Measurements from ENCODE around the gene ALPI.

The ALPI gene

DNA sequence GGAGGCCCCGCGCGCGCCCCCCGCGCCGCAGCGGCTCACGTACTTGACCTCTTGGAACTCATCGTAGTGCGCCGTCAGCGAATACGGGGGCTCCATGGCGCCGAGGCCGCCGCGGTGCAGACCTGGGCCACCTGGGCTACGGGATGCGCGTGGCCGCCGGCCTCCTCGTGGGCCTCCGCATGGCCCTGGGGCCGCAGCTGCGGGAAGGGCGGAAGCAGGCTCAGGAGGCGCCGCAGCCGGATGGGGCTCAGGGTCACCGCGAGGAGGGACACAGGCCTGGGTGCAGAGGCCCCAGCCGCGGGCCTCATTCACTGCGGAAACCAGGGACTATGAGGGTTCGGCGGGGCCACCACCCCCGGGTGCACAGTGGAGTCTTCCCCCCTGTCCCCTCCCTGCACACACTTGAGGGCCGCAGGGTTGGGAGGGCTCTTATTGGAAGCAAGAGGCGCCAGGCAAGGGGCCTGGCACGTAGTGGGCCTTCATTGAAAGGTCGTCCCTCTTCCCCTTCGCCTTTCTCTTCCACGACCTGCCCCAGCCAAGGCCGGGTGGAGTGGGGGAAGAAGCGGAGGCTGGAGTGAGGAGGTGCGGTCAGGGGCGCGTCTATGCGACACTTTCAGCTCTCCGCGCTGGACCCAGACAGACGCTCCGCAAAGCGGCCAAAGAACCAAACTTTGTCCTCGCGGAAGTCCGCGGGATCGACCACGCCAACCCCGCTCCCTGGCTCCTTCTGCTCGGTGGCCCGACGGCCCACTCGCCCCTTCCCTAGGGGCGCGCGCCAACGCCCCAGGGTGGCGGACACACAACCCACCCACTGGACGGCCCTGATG lies 30.8 kb downstream of the ALPI start:
- DNase-seq = no peak

DNA sequence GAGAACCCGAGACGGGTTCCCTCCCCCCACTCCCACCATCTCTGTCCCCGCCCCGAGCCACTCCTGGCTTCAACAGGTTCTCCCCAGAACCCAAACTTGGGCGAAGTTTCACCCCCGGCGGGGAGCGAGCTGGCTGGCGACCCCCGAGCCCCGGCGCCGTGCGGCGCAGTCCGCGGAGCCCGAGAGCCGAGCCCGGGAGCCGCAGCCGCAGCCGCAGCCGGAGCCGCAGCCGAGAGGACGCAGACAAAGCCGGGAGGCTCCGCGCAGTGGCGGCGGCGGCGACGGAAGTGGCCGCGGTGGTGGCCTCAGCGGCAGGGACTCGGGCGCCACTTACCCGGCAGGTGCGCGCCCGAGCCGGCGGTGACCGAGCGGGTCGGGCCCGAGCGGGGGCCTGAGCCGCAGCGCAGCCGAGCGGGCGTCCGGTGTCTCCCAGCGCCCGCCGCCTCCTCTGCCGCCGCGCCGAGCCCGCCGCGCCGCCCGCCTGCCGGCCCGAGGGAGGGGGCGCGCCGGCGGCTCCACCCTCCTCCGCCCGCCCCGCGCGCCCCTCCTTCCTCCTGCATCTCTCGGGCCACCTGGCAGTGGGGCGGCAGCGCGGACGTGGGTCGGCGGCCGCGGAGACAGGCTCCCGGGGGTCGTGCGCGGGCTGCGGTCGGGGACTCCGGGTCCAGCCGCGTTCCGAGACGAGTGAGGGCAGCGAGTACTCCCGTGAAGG lies 31.6 kb downstream of the ALPI start, which contains the start of gene ECEL1:
TSS of gene ECEL1 (minus strand) at position 450 of the 712 bp plus-strand sequence. CDS start 1,181 bp downstream, outside the sequence.
- DNase-seq = no peak

GRCh38 chr2:232488097-232488711 lies 32.3 kb downstream of the ALPI start:
- DNase-seq = no peak

- no peak for DNase-seq
Measured at GRCh38 chr2:232488721-232489300, 32.9 kb downstream of the ALPI start.

- DNase-seq = no peak
Measured at GRCh38 chr2:232489516-232490220, 33.7 kb downstream of the ALPI start.

GRCh38 chr2:232490221-232491138 lies 34.5 kb downstream of the ALPI start:
- DNase-seq = no peak

GRCh38 chr2:232491139-232491780 lies 35.3 kb downstream of the ALPI start:
- no peak for DNase-seq

GRCh38 chr2:232492236-232492848 lies 36.4 kb downstream of the ALPI start:
- no peak for DNase-seq

GRCh38 chr2:232492963-232493700 lies 37.2 kb downstream of the ALPI start:
- DNase-seq = no peak

DNA sequence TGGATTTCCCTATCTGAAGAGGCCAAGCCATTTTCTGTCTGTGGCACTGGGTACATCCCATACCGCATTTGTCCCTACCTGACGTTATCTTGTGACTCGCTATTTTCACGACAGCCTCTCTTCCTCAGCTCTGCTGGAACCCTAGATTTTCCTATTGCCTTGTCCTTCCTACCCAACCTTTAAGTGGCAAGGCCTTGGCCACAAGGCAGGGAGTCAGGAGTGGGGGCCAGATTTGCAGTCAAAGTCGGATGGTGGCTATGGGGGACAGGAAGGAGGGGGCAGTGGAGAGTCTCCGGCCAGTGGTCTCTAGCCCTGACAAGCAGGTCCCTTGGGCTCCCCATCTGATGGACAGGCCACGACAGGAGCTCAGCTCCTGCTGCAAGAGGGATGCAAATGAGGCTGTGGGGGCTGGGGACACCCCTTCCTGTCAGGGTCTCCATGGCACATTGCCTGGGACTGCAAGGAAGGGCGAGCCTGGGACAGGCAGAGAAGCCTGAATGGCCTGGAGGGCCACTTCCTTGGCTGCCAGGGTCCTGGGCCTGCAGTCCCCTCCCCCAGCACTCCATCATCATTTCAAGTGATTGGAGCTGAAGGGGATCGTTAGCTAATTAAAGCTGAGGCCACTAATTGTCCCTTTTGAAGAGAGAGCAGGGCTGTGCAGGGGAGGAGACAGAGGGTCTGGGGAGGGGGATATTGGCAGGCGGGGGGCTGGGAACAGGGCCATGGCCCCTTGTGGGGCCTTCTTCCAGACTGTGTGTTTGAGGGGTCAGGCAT lies 37.9 kb downstream of the ALPI start:
- no peak for DNase-seq

DNA sequence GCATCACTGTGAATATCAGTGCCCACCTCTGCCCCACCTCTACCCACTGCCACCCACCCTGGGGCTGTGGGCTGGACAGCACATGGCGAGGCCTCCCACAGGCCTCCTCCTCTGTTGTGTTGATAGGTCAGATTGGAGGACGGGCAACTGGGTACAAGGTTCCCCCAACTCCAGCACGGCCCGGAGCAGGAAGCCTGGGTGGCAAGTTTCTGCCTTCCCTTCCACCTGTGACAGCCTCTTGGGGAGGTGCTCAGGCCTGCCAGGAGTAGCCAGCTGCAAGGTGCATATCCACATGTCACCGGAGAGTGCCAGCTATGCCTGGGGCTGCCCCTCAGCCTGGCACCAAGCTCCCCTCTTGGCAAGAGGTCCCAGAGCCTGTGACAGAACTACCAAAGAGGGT lies 38.6 kb downstream of the ALPI start:
- no peak for DNase-seq

GRCh38 chr2:232495292-232495691 lies 39.3 kb downstream of the ALPI start:
- DNase-seq = no peak

GRCh38 chr2:232496501-232497270 lies 40.7 kb downstream of the ALPI start:
- DNase-seq = no peak

- no peak for DNase-seq
Measured at GRCh38 chr2:232497348-232497747, 41.4 kb downstream of the ALPI start.

DNA sequence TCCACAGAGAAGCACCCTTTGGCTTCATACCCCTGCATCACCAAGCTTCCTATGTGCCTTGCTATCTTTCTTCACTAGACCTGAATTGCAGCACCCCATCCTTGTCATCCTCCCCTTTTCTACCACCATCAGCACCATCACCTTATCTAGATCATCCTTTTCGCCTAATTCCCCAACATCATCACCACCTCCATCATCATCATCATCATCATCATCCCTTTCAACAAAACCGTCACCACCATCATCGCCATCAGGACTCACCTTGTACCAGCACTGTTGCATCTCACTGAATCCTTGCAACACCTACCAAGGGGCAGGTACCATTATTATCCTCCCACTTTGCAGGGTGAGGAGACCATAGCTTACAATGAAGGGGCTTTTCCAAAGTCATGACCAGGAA lies 42.5 kb downstream of the ALPI start:
- no peak for DNase-seq

DNA sequence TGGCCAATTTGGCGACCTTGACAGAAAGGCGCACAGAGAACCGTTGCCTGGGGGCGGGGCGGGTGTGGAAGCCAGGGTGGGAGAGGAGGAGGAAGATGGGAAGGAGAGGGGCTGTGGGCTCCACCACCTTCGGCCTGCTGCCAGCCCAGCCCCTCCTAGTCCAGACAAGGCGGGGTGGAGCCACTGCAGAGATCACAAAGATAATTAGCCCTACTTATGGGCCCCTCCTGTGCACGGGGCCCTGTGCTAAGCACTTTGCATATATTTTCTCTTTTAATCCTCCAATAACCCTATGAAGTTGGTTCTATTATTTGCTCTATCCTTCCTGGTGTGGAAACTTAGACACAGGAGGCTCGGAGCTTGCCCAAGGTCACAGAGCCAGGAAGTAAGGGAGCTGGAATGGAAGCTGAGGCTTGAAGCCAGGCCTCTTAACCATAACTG lies 45.4 kb downstream of the ALPI start:
- no peak for DNase-seq

DNA sequence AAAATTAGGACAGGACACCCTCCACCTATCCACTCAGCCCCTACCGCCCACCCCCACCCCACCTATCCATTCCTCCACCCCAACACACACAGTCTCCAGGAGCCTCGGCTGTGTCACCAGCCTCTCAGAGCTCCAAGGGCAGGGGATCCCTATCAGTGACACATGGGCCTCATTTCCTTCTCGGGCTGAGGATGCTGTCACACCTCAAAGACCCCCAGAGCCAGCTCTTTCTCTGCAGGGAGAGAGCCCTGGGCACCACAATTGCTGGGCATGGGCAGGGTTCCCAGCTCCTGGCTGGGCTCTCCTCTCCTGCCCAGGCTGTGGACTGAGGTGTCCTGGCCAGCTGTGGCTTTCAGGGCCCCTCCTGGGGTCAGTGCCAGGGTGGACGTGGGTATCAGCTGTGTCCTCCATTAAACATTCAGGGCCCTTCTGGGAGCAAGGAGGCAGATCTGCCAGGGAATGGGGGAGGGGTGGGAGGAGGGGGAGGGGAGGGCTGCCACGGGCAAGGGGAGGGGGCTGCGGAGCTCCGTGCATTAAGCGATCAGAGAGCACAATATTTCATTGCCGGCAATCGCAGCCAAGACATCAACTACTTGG lies 45.9 kb downstream of the ALPI start:
- no peak for DNase-seq

DNA sequence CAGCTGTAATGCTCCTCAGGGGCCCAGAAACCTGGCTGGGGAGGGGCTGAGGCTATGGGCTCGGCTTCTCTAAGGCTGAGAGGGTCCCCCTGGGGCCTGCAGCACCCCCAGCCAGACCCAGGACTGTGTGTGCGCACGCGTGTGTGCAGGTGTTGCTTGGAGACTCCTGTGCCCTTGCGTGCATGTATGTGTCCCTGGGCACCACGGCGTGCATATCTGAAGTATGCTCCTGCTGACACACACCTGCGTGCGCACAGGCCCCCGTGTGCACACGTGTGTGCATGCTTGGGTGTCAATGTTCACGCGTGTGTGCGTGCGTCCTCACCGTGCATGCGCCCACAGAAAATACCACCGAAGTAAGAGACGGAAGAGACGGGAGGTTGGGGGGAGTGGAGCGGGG lies 46.6 kb downstream of the ALPI start:
- DNase-seq = no peak

Data from stimulated activated CD4-positive, alpha-beta T cell treated with anti-CD3 and anti-CD28 coated beads, Interleukin-12 subunit alpha, Interleukin-12 subunit beta, amount 100 ng/mL, for 4 hours (primary cell).